HEK293 (cell line): Measurements from ENCODE around the gene SRMS.

Experiments used
- CTCF ChIA-PET: fragments of 350-600 bp; formaldehyde crosslinking; extraction: SDS; loops from one replicate; lab custom pipeline; 2021; ENCODE audit warnings: antibody characterized with exemption; lab: Yijun Ruan, JAX
- POLR2A ChIA-PET: fragments of 300-600 bp; formaldehyde crosslinking; extraction: SDS; loops from one replicate; lab custom pipeline; 2020; ENCODE audit warnings: antibody characterized with exemption, inconsistent platforms; lab: Yijun Ruan, JAX
- H3K27ac ChIP-seq: fragments of 200-500 bp; sonication (Bioruptor generic); 2 replicates; pipeline ENCODE4 v1.5.1; 2014; ENCODE audit warnings: low read depth, low read length, control low read depth, inconsistent platforms; ENCODE audit errors: extremely low read depth
- H3K36me3 ChIP-seq, 2 experiments: fragments of 200-500 bp in 1 of 2; sonication (Bioruptor generic) in 1 of 2; 1 replicate in 1 of 2; 2 replicates in 1 of 2; pipeline ENCODE4 v1.5.1; 2014 to 2017; ENCODE audit warnings: inconsistent platforms in 2 of 2, low read length in 2 of 2; ENCODE audit not compliant: control insufficient read depth in 2 of 2, insufficient read depth in 1 of 2
- H3K4me1 ChIP-seq: fragments of 200-500 bp; sonication (Bioruptor generic); 2 replicates; pipeline ENCODE4 v1.5.1; 2014; ENCODE audit warnings: mild to moderate bottlenecking, low read length, inconsistent platforms; ENCODE audit not compliant: control insufficient read depth, insufficient read depth
- H3K4me3 ChIP-seq: 2 replicates; pipeline ENCODE4 v1.5.1; 2011; ENCODE audit warnings: low read depth, mild to moderate bottlenecking, control low read depth, low read length, moderate library complexity
- H3K9me3 ChIP-seq: fragments of 200-500 bp; sonication (Bioruptor generic); 2 replicates; pipeline ENCODE4 v1.5.1; 2014; ENCODE audit warnings: low read depth, low read length, inconsistent platforms; ENCODE audit not compliant: control insufficient read depth, insufficient read depth
- BCL6B ChIP-seq: fragments of 450-650 bp; formaldehyde crosslinking; IDR thresholded peaks from 2 replicates; pipeline ENCODE4 v1.5.1; 2017; ENCODE audit warnings: missing biosample characterization, missing genetic modification characterization
- KLF9 ChIP-seq: fragments of 450-650 bp; formaldehyde crosslinking; IDR thresholded peaks from 2 replicates; pipeline ENCODE4 v1.5.1; 2016; ENCODE audit warnings: missing biosample characterization, missing genetic modification characterization, low read depth
- MYNN ChIP-seq: fragments of 450-650 bp; formaldehyde crosslinking; IDR thresholded peaks from 2 replicates; pipeline ENCODE4 v1.5.1; 2016; ENCODE audit warnings: missing biosample characterization, missing genetic modification characterization, borderline replicate concordance
- ZBTB10 ChIP-seq: fragments of 450-650 bp; formaldehyde crosslinking; IDR thresholded peaks from 2 replicates; pipeline ENCODE4 v1.5.1; 2016; ENCODE audit warnings: missing biosample characterization, missing genetic modification characterization
- ZNF221 ChIP-seq: fragments of 450-650 bp; formaldehyde crosslinking; IDR thresholded peaks from 2 replicates; pipeline ENCODE4 v1.5.1; 2017; ENCODE audit warnings: missing biosample characterization, missing genetic modification characterization, borderline replicate concordance
- ZNF274 ChIP-seq, 2 experiments: fragments of 200-500 bp in 1 of 2; fragments of 450-650 bp in 1 of 2; sonication (Bioruptor generic) in 1 of 2; formaldehyde crosslinking in 1 of 2; IDR thresholded peaks; 2 replicates each; pipeline versions ENCODE4 v1.5.1 to v1.6.1; 2014 to 2016; ENCODE audit warnings: borderline replicate concordance in 1 of 2, inconsistent platforms in 1 of 2, low read length in 1 of 2, missing biosample characterization in 1 of 2, missing genetic modification characterization in 1 of 2
- ZNF280D ChIP-seq: fragments of 450-650 bp; formaldehyde crosslinking; IDR thresholded peaks from 2 replicates; pipeline ENCODE4 v1.5.1; 2016; ENCODE audit warnings: missing biosample characterization, missing genetic modification characterization
- ZNF335 ChIP-seq: fragments of 450-650 bp; formaldehyde crosslinking; conservative IDR thresholded peaks from 2 replicates; pipeline ENCODE4 v1.5.1; 2016; ENCODE audit warnings: missing biosample characterization, missing genetic modification characterization
- ZNF341 ChIP-seq: fragments of 450-650 bp; formaldehyde crosslinking; IDR thresholded peaks from 2 replicates; pipeline ENCODE4; 2016; ENCODE audit warnings: low read depth, missing biosample characterization, missing genetic modification characterization
- ZNF433 ChIP-seq: fragments of 450-650 bp; formaldehyde crosslinking; IDR thresholded peaks from 2 replicates; pipeline ENCODE4 v1.5.1; 2016; ENCODE audit warnings: missing biosample characterization, missing genetic modification characterization, low read depth
- ZNF585B ChIP-seq: fragments of 450-650 bp; formaldehyde crosslinking; IDR thresholded peaks from 2 replicates; pipeline ENCODE4 v1.5.1; 2016; ENCODE audit warnings: missing biosample characterization, missing genetic modification characterization
- ZNF600 ChIP-seq: fragments of 450-650 bp; formaldehyde crosslinking; IDR thresholded peaks from 2 replicates; pipeline ENCODE4 v1.5.1; 2016; ENCODE audit warnings: missing biosample characterization, missing genetic modification characterization
- ZNF660 ChIP-seq: fragments of 450-650 bp; IDR thresholded peaks from 2 replicates; pipeline ENCODE4 v1.5.1; 2018; ENCODE audit warnings: missing biosample characterization, mild to moderate bottlenecking, missing genetic modification characterization
- ZNF768 ChIP-seq: fragments of 450-650 bp; formaldehyde crosslinking; IDR thresholded peaks from 2 replicates; pipeline ENCODE4 v1.5.1; 2018; ENCODE audit warnings: missing biosample characterization, mild to moderate bottlenecking, missing genetic modification characterization
- ZSCAN16 ChIP-seq: fragments of 450-650 bp; formaldehyde crosslinking; IDR thresholded peaks from 2 replicates; pipeline ENCODE4 v1.5.1; 2016; ENCODE audit warnings: missing biosample characterization, missing genetic modification characterization

The SRMS gene

GRCh38 chr20:63493563-63494020 lies 54.0 kb downstream of the SRMS start:
- Histone ChIP-seq H3K36me3 (peaks cover 13 to 78% of the 10 kb centered on the region in 2 experiments; a peak in 2 of 3 replicates), H3K4me3 (no peak overlapping the region), H3K27ac (no peak overlapping the region), H3K9me3 (no peaks in the 10 kb centered on the region), H3K4me1 (no peaks in the 10 kb centered on the region)
- ChIA-PET CTCF (no interaction called here), POLR2A (interaction anchor here (0.5 to 1.2 kb wide), 2 partner anchors 27 to 73 kb away, joined by 3 read pairs; partner anchors contain the start of gene PPDPF)
- TF ChIP-seq ZBTB10 (tag by site-specific recombination) (no peak), ZNF341 (tag by site-specific recombination) (no peak), ZNF433 (tag by site-specific recombination) (no peak), ZNF335 (tag by site-specific recombination) (no peak), MYNN (tag by site-specific recombination) (no peak), ZNF660 (tag by site-specific recombination) (no peak), ZNF274 (IDR thresholded peaks at IDR 0.05; ENCODE audit: low read length) (no peak), ZNF274 (tag by site-specific recombination; IDR thresholded peaks at IDR 0.05; ENCODE audit: borderline replicate concordance) (no peak), BCL6B (tag by site-specific recombination) (no peak), ZNF280D (tag by site-specific recombination) (no peak), KLF9 (tag by site-specific recombination) (no peak), ZNF768 (tag by site-specific recombination) (no peak), ZSCAN16 (tag by site-specific recombination) (no peak), ZNF585B (tag by site-specific recombination) (no peak)

- CTCF ChIA-PET, result interaction anchor here (0.5 kb wide), 1 partner anchor 51 kb away, joined by 3 read pairs; no protein-coding TSS in a partner anchor
Observed at GRCh38 chr20:63492982-63493381, 54.6 kb downstream of the SRMS start.

More at GRCh38 chr20:63492982-63493381, 54.6 kb downstream of the SRMS start:
- no peak overlapping the region for H3K27ac ChIP-seq
- POLR2A ChIA-PET, result interaction anchor here (0.5 kb wide), 1 partner anchor 74 kb away, joined by 3 read pairs; no protein-coding TSS in a partner anchor
- H3K9me3 ChIP-seq, result no peaks in the 10 kb centered on the region
- H3K4me1 ChIP-seq, result no peaks in the 10 kb centered on the region
- no peak overlapping the region for H3K4me3 ChIP-seq
- TF ChIP-seq ZNF600 (0 out of 2 replicates have a peak, but pooled peaks have one; percentile 41), ZNF221 (no peak)
- H3K36me3 ChIP-seq, result peaks cover 13 to 81% of the 10 kb centered on the region in 2 experiments; a peak in 2 of 3 replicates
